Raji (cell line): ENCODE measurements around the gene FAM107B.

Experiments used
- POLR2A ChIP-seq: IDR thresholded peaks from 2 replicates; pipeline ENCODE4 v1.6.1; 2011; ENCODE audit warnings: low read depth, low read length, control low read depth; ENCODE audit not compliant: insufficient read depth

Gene FAM107B

GRCh38 chr10:14648946-14649345 lies 125.8 kb downstream of the FAM107B start:
- TF ChIP-seq POLR2A, result no peak

GRCh38 chr10:14648005-14648765 lies 126.5 kb downstream of the FAM107B start:
- TF ChIP-seq POLR2A, result 0 out of 2 replicates have a peak, but pooled peaks have one; percentile 12

GRCh38 chr10:14645239-14645960 lies 129.3 kb downstream of the FAM107B start:
- TF ChIP-seq POLR2A, result no peak

- no peak for TF ChIP-seq POLR2A
These were observed 135.1 kb downstream of the FAM107B start for GRCh38 chr10:14639637-14640036.

- no peak for TF ChIP-seq POLR2A
These were observed 139.5 kb downstream of the FAM107B start for GRCh38 chr10:14635043-14635710.

- TF ChIP-seq POLR2A, result no peak
These were observed 148.8 kb downstream of the FAM107B start for GRCh38 chr10:14625765-14626525.

GRCh38 chr10:14625192-14625631 lies 149.5 kb downstream of the FAM107B start:
- no peak for TF ChIP-seq POLR2A

GRCh38 chr10:14624600-14624999 lies 150.1 kb downstream of the FAM107B start:
- no peak for TF ChIP-seq POLR2A

- TF ChIP-seq POLR2A, result no peak
These were observed 150.8 kb downstream of the FAM107B start for GRCh38 chr10:14623931-14624330.

GRCh38 chr10:14621037-14621436 lies 153.7 kb downstream of the FAM107B start:
- TF ChIP-seq POLR2A, result no peak

- TF ChIP-seq POLR2A, result no peak
These were observed 156.0 kb downstream of the FAM107B start for GRCh38 chr10:14618674-14619073.

- TF ChIP-seq POLR2A, result no peak
These were observed 156.8 kb downstream of the FAM107B start for GRCh38 chr10:14617852-14618251.

- TF ChIP-seq POLR2A, result no peak
These were observed 157.6 kb downstream of the FAM107B start for GRCh38 chr10:14616955-14617730.

- TF ChIP-seq POLR2A, result no peak
These were observed 158.2 kb downstream of the FAM107B start for GRCh38 chr10:14616465-14616864.

GRCh38 chr10:14613588-14613920 lies 161.1 kb downstream of the FAM107B start:
- TF ChIP-seq POLR2A, result no peak
